K562 (cell line): ENCODE measurements around the gene NINJ2. TPM values are rescaled to one million over a fixed set of nuclear protein-coding genes. Genes with fewer than 3 reads are reported as not detected.
A peak's percentile ranks its signal among the peaks of the same experiment; 100 is the strongest.

ENCODE experiments used
- ARID1B ChIP-seq: fragments of 450-650 bp; IDR thresholded peaks from 2 replicates; pipeline ENCODE4 v1.6.1; 2016; ENCODE audit warnings: antibody characterized with exemption, mild to moderate bottlenecking, inconsistent platforms
- ASH1L ChIP-seq: fragments of 450-650 bp; IDR thresholded peaks from 2 replicates; pipeline ENCODE4 v1.6.1; 2018; ENCODE audit warnings: borderline replicate concordance, mild to moderate bottlenecking, low read depth; ENCODE audit not compliant: partially characterized antibody
- BACH1 ChIP-seq: fragments of 200-800 bp; sonication (Bioruptor generic); IDR thresholded peaks from 2 replicates; pipeline ENCODE4 v1.6.1; 2016; ENCODE audit warnings: missing genetic modification characterization, missing compliant biosample characterization
- CREB3 ChIP-seq: fragments of 450-650 bp; conservative IDR thresholded peaks from 2 replicates; pipeline ENCODE4 v1.6.1; 2016; ENCODE audit warnings: missing genetic modification characterization, low read depth, mild to moderate bottlenecking, missing compliant biosample characterization, moderate library complexity
- DACH1 ChIP-seq: fragments of 450-650 bp; IDR thresholded peaks from 2 replicates; pipeline ENCODE4 v1.6.1; 2018; ENCODE audit not compliant: partially characterized antibody
- DPF2 ChIP-seq: fragments of 450-650 bp; IDR thresholded peaks from 2 replicates; pipeline ENCODE4 v1.6.1; 2016
- EP300 ChIP-seq: IDR thresholded peaks from 2 replicates; pipeline ENCODE4 v1.6.1; 2012; ENCODE audit warnings: low read length, improper control_type of control experiment
- FOSL1 ChIP-seq: fragments of 200-800 bp; sonication (Bioruptor generic); conservative IDR thresholded peaks from 2 replicates; pipeline ENCODE4 v1.6.1; 2016; ENCODE audit warnings: missing genetic modification characterization, missing compliant biosample characterization
- GTF2E2 ChIP-seq: fragments of 200-800 bp; sonication (Bioruptor generic); IDR thresholded peaks from 2 replicates; pipeline ENCODE4 v1.6.1; 2016; ENCODE audit warnings: missing genetic modification characterization, missing compliant biosample characterization
- HSF4 ChIP-seq: fragments of 250-450 bp; sonication (Bioruptor Pico); IDR thresholded peaks from 2 replicates; pipeline ENCODE4 v2.1.2; 2022; ENCODE audit warnings: mild to moderate bottlenecking, moderate library complexity, borderline replicate concordance
- JUNB ChIP-seq: fragments of 450-650 bp; formaldehyde crosslinking; conservative IDR thresholded peaks from 2 replicates; pipeline ENCODE4 v1.4.0; 2020; ENCODE audit warnings: mild to moderate bottlenecking
- KAT8 ChIP-seq: fragments of 450-650 bp; IDR thresholded peaks from 2 replicates; pipeline ENCODE4 v1.6.1; 2016; ENCODE audit warnings: low read depth, mild to moderate bottlenecking
- L3MBTL2 ChIP-seq: fragments of 450-650 bp; IDR thresholded peaks from 2 replicates; pipeline ENCODE4 v1.6.1; 2016; ENCODE audit warnings: mild to moderate bottlenecking, moderate library complexity
- MNT ChIP-seq, 2 experiments: fragments of 450-650 bp; conservative IDR thresholded peaks; 2 replicates each; pipeline ENCODE4 v1.6.1; 2017; ENCODE audit warnings: mild to moderate bottlenecking in 2 of 2, moderate library complexity in 2 of 2
- PCBP2 ChIP-seq: fragments of 200-400 bp; formaldehyde crosslinking; IDR thresholded peaks from 2 replicates; pipeline ENCODE4 v1.6.1; 2018; ENCODE audit warnings: low read length, low read depth, mild to moderate bottlenecking, moderate library complexity; ENCODE audit not compliant: poor library complexity, severe bottlenecking
- PTRF ChIP-seq: fragments of 450-650 bp; IDR thresholded peaks from 2 replicates; pipeline ENCODE4 v1.6.1; 2016; ENCODE audit warnings: mild to moderate bottlenecking, missing genetic modification characterization, missing compliant biosample characterization
- TFAP4 ChIP-seq: sonication (generic); formaldehyde crosslinking; IDR thresholded peaks from 2 replicates; pipeline ENCODE4 v1.8.0; 2022; ENCODE audit warnings: missing genetic modification reagents, mild to moderate bottlenecking, moderate library complexity, borderline replicate concordance
- YY1 ChIP-seq, 3 experiments: IDR thresholded peaks; 2 replicates each; pipeline ENCODE4 v1.6.1; 2011; ENCODE audit warnings: low read length in 2 of 3, mild to moderate bottlenecking in 2 of 3, moderate library complexity in 2 of 3, borderline replicate concordance in 1 of 3, control low read depth in 1 of 3, low read depth in 1 of 3; ENCODE audit not compliant: insufficient read depth in 3 of 3, insufficient replicate concordance in 2 of 3, control insufficient read depth in 1 of 3, insufficient read length in 1 of 3; ENCODE audit errors: extremely low read depth in 1 of 3
- ZBTB11 ChIP-seq, 3 experiments: fragments of 200-800 bp in 1 of 3; fragments of 250-450 bp in 1 of 3; fragments of 450-650 bp in 1 of 3; sonication (Bioruptor Pico) in 1 of 3; sonication (Bioruptor generic) in 1 of 3; formaldehyde crosslinking in 1 of 3; IDR thresholded peaks; 2 replicates each; pipeline versions ENCODE4 v1.6.1 to v1.8.0; 2016 to 2022; ENCODE audit warnings: mild to moderate bottlenecking in 2 of 3, missing genetic modification characterization in 2 of 3, missing compliant biosample characterization in 1 of 3, moderate library complexity in 1 of 3
- ZSCAN32 ChIP-seq: fragments of 450-650 bp; formaldehyde crosslinking; IDR thresholded peaks from 2 replicates; pipeline ENCODE4 v1.4.0; 2020; ENCODE audit warnings: mild to moderate bottlenecking, moderate library complexity
- polyA plus RNA-seq, 8 experiments: library from polyadenylated mRNA; depleted of rRNA in 4 of 8; stranded (reverse) in 5 of 8; unstranded in 3 of 8; fragments of >200 nt; fragmentation: Nextera tagmentation in 2 of 8; fragmentation: Illumina TruSeq in 1 of 8; extraction: Ambion mirVana in 2 of 8; extraction: Trizol in 1 of 8; gene quantifications; 2 replicates each; pipeline versions ENCODE4 v1.2.1 to v1.2.3, GENCODE V29; 2011 to 2014; ENCODE audit warnings: inconsistent platforms in 1 of 8, missing spikeins in 1 of 8
- total RNA-seq, 7 experiments: library from RNA; depleted of rRNA in 6 of 7; stranded (reverse); fragments of >200 nt in 6 of 7; fragmentation: Illumina TruSeq in 2 of 7; extraction: Trizol in 2 of 7; gene quantifications; 2 replicates each; pipeline versions ENCODE4 v1.2.1 to v1.2.3, GENCODE V29; 2011 to 2021; ENCODE audit warnings: low replicate concordance in 1 of 7

The NINJ2 gene
- total and polyA plus RNA-seq, 9 of the 15 experiments (the other 6 are each of a cell fraction or from before 2014, with no cell fraction given), result 2.6 to 16.0 (median 4.5) TPM

GRCh38 chr12:645563-646071, 17.6 kb downstream of the NINJ2 start (continued):
- TF ChIP-seq MNT (conservative IDR thresholded peaks at IDR 0.05), result peak in 1 of 2 experiments; percentile 45; a peak in 1 of 4 replicates
- TF ChIP-seq TFAP4 (CRISPR knock-in tag), result peak; percentile 76
- peak; percentile 23; the same call in 1 of the 2 replicates for TF ChIP-seq JUNB (CRISPR knock-in tag)
- 0 out of 2 replicates have a peak, but pooled peaks have one; percentile 51 for TF ChIP-seq GTF2E2 (tag)
- TF ChIP-seq BACH1, result peak; percentile 97
- TF ChIP-seq PCBP2, result no peak
- peak; percentile 77 for TF ChIP-seq ARID1B
- peak in 1 of 3 experiments; percentile 64 for TF ChIP-seq YY1 (IDR thresholded peaks at IDR 0.05; ENCODE audit: borderline replicate concordance in 1 of 3, control insufficient read depth in 1 of 3, extremely low read depth in 1 of 3, insufficient read depth in 3 of 3, insufficient read length in 1 of 3, insufficient replicate concordance in 2 of 3, low read depth in 1 of 3, low read length in 2 of 3)
- TF ChIP-seq DPF2, result peak; percentile 92
- peak; percentile 81 for TF ChIP-seq CREB3
- TF ChIP-seq L3MBTL2, result peak; percentile 36; the same call in 1 of the 2 replicates
- TF ChIP-seq KAT8, result no peak
- no peak for TF ChIP-seq ZSCAN32 (CRISPR knock-in tag)
- TF ChIP-seq ASH1L, result no peak
- peak; percentile 78 for TF ChIP-seq DACH1
- TF ChIP-seq HSF4 (CRISPR knock-in tag), result no peak
- peak; percentile 90 for TF ChIP-seq FOSL1 (tag)
- TF ChIP-seq ZBTB11 (CRISPR knock-in tag; IDR thresholded peaks at IDR 0.05), result 0 out of 6 replicates have a peak, but pooled peaks of 1 of the 3 experiments have one; percentile 7
- TF ChIP-seq EP300, result peak; percentile 60; the same call in 1 of the 2 replicates
- peak; percentile 12; the same call in 1 of the 2 replicates for TF ChIP-seq PTRF
